Bronchial epithelial cell (primary cell): ENCODE data around the gene SPAG9. TPM values are rescaled to one million over a fixed set of nuclear protein-coding genes. Genes with fewer than 3 reads are reported as not detected.
"Not testable (repeated sequence)": the region's sequence is repeated elsewhere in the genome, so short reads cannot be mapped to it uniquely, and the experiment has no call there.

Source experiments
- DNase-seq: peaks from one replicate; pipeline ENCODE4 v3.0.0-alpha.2; 2010; ENCODE audit warnings: low read depth
- FAIRE-seq: peaks from 2 replicates; lab custom pipeline; 2011; peaks lifted over from hg19 to GRCh38; lab: Jason Lieb, UNC
- H3K27me3 ChIP-seq: 2 replicates; pipeline ENCODE4 v1.5.1; 2011; ENCODE audit warnings: low read length; ENCODE audit not compliant: control insufficient read depth, insufficient read depth
- H3K36me3 ChIP-seq: 2 replicates; pipeline ENCODE4 v1.5.1; 2011; ENCODE audit warnings: low read length; ENCODE audit not compliant: control insufficient read depth, insufficient read depth
- H3K4me3 ChIP-seq: 2 replicates; pipeline ENCODE4 v1.5.1; 2011; ENCODE audit warnings: mild to moderate bottlenecking, low read depth, low read length, control low read depth
- CTCF ChIP-seq: IDR thresholded peaks from 2 replicates; pipeline ENCODE4 v1.5.1; 2011; ENCODE audit warnings: mild to moderate bottlenecking, moderate library complexity, low read length, control low read depth, inconsistent platforms; ENCODE audit not compliant: insufficient read depth, severe bottlenecking
- total RNA-seq: library from RNA; depleted of rRNA; stranded (reverse); fragments of >200 nt; gene quantifications from 2 replicates; pipeline ENCODE4 v1.2.1, GENCODE V29; 2014

Gene SPAG9
- total RNA-seq, 1 donor from 2014 or later: 85.0 TPM

- no peaks in the 10 kb centered on the region for H3K27me3 ChIP-seq
- DNase-seq (no peak), FAIRE-seq (no peak)
- TF ChIP-seq CTCF: no peak
- H3K36me3 ChIP-seq: no peaks in the 10 kb centered on the region
- no peak overlapping the region for H3K4me3 ChIP-seq
These were observed 2.1 kb downstream of the SPAG9 start for GRCh38 chr17:51118330-51119195.

GRCh38 chr17:51115179-51115578, 5.5 kb downstream of the SPAG9 start:
- no peak for FAIRE-seq

GRCh38 chr17:51112303-51113222, 8.1 kb downstream of the SPAG9 start:
- H3K27me3 ChIP-seq, DNase-seq, H3K36me3 ChIP-seq, FAIRE-seq, H3K4me3 ChIP-seq: not testable (repeated sequence)

More at GRCh38 chr17:51115179-51115578, 5.5 kb downstream of the SPAG9 start:
- H3K4me3 ChIP-seq: no peak overlapping the region
- peaks cover 3% of the 10 kb centered on the region for H3K36me3 ChIP-seq
- TF ChIP-seq CTCF: no peak
- no peak for DNase-seq
- H3K27me3 ChIP-seq: no peaks in the 10 kb centered on the region

GRCh38 chr17:51107778-51108177, 12.9 kb downstream of the SPAG9 start:
- Histone ChIP-seq H3K4me3 (no peak overlapping the region), H3K27me3 (no peaks in the 10 kb centered on the region), H3K36me3 (peaks cover 3% of the 10 kb centered on the region)
- no peak for TF ChIP-seq CTCF
- FAIRE-seq (no peak), DNase-seq (no peak)

- DNase-seq: no peak
- Histone ChIP-seq H3K4me3 (no peak overlapping the region), H3K36me3 (no peaks in the 10 kb centered on the region), H3K27me3 (no peaks in the 10 kb centered on the region)
- FAIRE-seq: no peak
- no peak for TF ChIP-seq CTCF
These were observed 17.2 kb downstream of the SPAG9 start for GRCh38 chr17:51103451-51103850.

GRCh38 chr17:51103050-51103449, 17.6 kb downstream of the SPAG9 start:
- Histone ChIP-seq H3K27me3 (no peaks in the 10 kb centered on the region), H3K4me3 (no peak overlapping the region), H3K36me3 (no peaks in the 10 kb centered on the region)
- no peak for TF ChIP-seq CTCF
- DNase-seq: no peak
- no peak for FAIRE-seq
